ENCODE measurements around the gene RBM17.
"Not testable (repeated sequence)": the region's sequence is repeated elsewhere in the genome, so short reads cannot be mapped to it uniquely, and the experiment has no call there.

Gene RBM17

DNA sequence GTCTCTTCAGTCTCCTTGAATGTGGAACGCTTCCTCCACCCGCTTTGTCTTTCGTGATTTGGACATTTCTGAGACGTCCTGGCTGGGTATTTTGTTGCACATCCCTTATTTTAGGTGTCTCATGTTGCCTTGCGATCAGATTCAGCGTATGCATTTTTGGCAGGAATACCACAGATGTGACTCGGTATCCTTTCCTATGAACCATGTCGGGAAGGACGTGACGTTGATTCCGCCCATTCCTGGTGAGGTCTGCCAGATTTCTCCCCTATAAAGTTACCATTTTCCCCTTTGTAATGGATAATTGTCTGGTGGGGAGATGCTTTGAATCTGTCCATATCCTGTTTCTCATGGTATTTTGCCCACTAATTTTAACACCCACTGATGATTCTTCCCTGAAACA is 49.6 kb downstream of the RBM17 start:
- no peak for DNase-seq

DNA sequence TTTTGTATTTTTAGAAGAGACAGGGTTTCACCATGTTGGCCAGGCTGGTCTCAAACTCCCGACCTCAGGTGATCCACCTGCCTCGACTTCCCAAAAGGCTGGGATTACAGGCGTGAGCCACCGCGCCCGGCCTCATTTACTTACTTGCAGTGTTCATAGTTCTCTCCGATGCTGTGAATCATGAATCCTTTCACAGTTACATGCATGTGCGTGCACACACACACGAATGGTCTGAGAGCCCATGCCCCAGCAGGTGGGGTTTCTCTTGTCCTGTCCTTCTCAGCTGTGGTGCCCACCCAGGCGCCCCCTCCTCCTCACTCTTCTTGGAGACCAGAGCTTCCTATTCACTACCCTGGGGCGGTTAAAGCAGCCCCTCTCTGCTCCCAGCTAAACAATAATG is 50.6 kb downstream of the RBM17 start:
- DNase-seq: no peak

DNA sequence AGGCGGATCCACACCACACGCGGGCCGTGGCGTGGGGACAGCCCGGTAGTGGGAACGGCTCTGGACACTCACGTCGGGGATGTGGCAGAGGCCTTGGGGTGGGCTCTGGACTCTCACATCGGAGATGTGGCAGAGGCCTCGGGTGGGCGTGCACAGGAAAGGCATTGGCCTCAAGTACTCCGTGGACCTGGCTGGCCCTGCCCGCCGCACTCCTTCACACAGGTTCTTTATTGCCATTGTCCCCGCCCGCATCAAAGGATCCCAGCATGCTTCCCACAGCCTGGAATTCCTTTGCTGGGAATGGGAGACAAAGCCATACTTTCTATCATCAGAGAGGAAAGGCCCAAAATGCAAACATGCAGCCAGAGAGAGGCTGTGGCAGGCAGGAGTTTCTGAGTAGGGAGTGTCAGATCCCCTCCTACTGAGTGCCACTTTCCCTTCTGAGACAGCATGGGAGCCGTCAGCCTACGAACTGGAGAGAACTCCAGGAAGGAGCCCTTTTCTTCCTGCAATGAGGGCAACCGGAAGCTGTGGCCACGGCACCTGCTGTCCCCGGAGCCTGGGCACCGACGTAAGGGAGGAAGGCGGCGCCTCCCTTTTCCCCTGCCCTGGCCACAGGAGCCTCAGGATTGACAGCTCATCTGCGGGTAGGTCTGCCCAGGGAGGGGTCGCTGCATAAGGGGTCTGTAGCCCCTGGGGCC is 51.5 kb downstream of the RBM17 start:
- DNase-seq: no peak

DNA sequence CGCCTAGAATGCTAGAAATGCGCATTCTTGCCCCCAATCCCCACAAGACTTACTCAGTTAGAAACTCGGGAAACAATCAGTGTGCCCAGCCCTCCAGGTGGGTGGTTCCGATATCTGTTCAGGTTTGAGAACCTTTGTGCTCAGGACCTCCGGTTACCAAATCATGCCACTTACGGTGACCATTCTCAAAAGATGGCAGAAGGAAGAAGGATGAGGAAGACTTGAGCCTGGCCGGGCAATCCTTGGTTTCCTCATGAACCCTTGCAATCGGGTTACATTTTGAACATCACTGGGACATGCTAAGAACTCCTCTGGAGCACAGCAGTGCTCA is 52.1 kb downstream of the RBM17 start:
- DNase-seq: no peak

DNA sequence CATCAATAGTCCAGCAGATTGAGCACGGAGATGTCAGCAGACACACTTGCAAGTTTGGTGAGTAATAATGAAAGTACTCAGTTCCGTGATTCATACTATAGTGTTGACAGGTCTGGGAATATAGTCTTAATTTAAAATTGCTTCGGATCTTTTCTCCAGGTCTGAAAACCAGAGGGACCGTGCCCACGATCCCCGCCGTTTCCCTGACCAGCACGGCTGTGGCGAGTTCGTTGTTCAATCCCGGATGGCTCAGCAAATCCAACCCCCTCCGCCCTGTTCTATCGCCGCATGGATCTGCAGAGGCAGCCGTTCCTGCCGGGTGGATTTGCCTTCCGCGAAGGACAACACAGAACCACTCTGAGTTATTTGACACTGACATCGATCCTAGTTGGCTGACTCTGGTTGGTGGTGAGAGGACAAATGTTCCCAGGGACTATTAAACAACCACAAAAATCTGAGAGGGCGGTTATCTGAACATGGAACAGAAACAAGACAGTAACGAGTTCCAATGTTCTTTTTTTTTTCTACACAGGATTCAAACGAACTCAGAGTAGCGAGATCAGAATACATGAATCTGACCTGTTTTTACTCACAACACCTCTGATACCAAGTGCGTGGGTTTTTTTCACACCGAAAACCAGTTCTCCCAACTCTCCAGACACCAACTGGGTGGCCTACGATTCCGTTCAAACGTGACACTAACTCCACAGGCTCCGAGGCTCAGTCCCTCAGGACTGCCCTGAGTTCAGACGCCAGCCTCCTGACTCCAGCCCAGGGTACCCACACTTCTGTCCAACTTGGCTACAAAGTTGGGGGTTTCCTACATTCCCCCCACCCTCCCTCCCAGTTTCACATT is 52.7 kb downstream of the RBM17 start:
- DNase-seq: peak in 1 of 14 donors; percentile 10

DNA sequence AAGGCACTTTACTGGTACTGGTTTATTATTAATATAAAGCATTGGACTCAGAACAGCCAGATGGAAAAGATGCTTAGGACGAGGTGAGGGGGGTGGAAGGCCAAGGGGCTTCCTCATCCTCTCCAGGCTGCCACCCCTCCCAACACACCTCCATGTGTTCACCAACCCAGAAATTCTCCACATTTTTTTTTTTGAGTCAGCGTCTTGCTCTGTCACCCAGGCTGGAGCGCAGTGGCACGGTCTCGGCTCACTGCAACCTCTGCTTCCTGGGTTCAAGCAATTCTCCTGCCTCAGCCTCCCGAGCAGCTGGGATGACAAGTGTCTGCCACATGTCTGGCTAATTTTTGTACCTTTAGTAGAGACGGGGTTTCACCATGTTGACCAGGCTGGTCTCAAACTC is 53.4 kb downstream of the RBM17 start:
- not testable (repeated sequence) for DNase-seq

DNA sequence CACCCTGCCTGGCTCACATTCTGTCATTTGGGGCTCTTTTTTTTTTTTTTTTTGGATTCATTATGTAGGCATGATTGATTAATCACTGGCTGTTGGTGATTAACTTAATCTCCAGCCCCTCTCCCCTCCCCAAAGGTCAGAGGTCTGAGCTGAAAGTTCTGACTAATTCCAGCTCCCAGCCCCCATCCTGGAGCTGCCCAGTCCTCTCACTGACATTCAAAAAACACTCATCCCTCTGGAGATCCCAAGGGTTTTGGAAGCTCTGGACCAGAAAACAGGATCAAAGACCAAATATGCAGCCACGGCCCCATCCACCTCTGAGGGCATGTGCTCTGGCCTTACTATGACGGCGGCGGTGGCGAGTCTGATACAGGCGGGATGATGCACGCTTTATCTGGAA is 53.8 kb downstream of the RBM17 start:
- no peak for DNase-seq

DNA sequence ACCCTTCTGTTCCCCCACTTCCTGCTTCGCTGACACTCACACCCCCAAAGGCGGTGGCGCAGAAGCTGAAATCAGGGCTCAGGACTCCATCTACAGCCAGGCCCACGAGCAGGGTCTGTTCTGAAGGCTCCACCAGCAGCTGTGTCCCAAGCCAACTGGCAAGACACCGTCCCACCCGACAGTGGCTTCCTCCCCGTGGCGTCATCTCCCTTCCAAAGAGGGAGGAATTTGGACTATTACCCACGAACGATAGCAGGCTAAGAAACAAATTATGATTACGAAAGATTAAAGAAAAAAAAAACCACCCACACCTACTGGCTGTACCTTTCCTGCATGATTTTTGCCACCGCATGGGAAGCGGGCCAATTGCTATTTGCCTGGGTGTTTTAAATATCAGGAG is 54.3 kb downstream of the RBM17 start:
- no peak for DNase-seq

DNA sequence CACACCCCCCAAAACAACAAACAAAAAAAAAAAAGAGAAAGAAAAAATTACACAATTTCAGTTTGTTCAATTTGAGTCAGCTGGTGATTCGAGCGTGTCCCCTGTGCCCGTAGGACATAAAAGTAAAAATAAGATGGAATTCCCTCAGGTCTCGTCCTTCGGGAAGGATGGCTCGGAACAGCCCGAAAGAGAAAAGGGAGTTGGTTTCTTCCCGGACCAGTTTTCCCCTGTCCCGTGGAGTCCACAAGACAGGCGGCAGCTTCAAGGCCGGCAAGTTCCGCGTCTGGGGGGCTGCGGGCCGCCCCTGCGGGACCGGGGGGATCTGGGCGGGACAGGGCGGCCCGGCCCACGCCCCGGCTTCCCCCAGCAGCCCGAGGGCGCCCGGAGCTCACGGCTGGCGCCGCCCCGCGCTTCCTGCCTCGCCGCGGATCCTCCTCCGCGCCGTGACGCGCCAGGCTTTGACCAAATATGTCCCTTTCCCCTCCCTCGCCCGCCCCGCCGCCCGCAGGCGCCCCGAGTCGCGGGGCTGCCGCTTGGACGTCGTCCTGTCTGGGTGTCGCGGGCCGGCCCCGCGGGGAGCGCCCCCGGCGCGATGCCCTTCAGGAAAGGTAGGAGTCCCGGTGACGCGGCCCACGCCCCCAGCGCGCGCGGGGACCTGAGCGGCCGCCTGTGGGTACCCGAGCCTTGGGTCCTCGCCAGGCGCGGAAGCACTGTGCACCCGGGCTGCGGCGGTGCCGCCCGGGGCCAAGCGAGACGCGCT is 55.8 kb downstream of the RBM17 start:
- DNase-seq: peak in 13 of 14 donors; percentile 34 to 79 (median 63)

DNA sequence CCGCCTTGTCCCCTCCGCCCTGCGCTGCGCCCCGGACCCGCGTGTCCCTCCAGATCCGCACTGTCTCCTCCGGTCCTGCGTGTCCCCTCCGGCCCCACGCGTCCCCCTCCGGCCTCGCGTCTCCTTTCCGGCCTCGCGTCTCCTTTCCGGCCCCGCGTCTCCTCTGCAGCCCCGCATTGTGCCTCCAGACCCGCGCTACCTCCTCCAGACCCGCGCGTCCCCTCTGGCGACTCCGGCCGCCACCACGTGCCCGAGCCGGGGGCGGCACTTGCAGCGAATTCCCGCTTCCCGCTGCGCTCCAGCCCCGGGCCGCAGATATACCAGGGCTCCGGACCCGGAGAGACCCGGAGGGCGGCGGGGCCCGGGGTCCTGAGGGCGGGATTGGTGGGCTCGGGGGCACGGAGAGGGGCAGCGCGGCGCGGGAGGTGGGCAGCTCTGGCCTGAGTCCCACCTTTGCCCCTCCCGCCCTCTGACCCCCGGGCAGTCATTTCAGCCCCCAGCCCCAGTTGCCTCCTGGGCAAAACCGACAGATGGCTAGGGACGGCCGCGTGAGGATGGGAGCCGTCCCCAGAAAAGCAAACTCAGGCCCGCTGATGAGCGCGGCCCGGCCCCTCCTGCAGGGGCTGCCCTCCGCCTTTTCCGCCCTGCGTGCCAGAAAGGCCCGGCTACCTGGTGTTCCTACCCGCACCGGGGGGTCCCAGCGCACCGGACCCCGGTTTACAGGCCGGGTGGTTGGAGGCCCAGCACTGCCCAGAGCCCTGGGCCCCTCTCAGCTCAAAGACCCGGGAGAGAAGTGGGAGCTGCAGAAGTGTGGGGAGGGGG is 56.5 kb downstream of the RBM17 start:
- peak in 3 of 14 donors; percentile 42 to 60 (median 46) for DNase-seq

DNA sequence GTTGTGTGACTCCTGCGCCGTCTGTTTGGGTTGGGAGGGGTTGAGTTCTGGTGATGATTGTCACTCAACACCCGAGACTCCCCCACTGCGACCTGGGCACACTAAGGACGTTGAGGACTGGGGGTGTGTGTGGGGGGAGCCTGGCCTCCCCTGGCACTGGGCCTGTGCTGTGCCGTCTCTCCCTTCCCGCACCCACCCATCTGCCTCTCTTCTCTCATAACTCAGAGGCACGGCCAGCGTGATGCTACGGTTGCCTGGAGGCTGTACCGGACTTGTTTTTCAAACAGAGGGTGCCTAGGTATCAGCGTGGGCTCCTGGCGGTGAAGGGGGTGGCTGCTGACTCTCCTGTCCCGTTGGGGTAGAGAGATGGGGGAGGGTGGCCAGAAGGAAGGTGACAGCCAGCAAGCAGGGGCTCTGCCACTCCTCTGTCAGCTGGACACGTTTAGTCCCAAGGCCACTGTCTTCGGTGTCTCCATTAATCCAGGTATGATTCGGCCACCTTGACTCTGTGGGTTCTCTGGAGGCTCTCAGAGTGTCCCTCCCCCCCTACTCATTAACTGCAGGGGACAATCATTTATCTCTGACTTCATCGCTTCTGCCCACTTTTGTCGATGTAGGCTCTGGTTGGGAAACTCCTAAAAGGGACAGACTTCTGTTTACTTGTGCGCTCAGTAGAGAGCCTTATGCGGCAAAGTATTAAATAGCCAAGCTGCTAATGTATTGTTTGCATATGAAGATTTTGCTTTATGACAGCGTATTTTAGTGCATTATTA is 57.4 kb downstream of the RBM17 start:
- peak in 1 of 14 donors; percentile 44 for DNase-seq

DNA sequence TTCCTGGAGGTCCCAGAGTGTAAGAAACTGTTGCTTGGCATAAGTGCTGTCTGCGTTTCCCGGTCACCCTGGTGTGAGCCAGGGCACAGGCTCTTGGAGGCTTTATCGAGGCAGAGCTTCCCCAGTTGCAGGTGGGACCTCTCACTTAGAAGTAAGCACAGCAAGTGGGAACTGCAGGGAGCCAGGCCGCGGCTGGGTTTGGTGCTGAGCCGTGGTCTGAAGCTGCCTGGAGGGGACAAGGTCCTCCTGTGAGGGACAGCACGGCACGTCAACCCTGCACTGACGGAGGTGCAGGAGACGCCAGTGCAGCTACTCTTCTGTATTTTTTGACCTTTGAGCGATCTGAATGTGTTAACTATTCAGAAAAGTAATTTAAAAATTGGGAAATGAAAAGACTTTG is 58.1 kb downstream of the RBM17 start:
- DNase-seq: no peak

DNA sequence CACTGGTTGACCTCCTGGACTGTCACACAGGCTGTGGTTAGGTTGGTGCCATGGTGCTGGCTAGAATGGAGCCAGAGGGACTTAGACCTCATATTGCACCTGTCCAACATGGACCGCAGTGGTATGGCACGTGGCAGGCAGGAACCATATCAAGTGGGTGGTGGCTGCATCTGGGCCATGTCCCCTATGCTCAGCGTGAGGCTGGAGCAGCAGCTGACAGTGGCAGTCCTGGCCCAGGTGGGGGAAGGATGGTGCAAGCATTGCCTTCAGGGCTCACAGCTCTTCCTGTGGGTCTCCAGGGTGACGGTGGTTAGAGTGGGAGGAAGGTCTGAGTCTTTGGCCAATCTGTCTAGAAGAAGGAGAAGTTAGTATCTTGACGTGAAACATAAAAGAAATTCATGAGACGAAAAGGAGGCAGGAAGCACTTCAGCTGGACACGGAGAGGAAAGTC is 59.4 kb downstream of the RBM17 start:
- DNase-seq: peak in 1 of 14 donors; percentile 35

DNA sequence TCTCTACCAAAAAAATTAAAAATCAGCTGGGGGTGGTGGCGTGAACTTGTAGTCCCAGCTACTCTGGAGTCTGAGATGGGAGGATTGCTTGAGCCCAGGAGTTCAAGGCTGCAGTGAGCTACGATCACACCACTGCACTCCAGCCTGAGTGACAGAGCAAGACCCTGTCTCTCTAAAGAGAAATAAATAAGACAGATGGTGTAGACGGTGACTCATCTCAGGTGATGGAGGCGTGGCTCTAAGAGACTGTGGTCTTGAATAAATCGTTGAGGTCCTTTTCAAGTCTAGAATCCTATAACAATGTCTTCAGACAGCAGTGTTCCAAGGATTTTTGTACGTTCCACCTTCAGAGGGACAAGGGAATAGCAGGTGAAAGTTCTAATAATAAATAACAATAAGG is 60.1 kb downstream of the RBM17 start:
- no peak for DNase-seq

DNA sequence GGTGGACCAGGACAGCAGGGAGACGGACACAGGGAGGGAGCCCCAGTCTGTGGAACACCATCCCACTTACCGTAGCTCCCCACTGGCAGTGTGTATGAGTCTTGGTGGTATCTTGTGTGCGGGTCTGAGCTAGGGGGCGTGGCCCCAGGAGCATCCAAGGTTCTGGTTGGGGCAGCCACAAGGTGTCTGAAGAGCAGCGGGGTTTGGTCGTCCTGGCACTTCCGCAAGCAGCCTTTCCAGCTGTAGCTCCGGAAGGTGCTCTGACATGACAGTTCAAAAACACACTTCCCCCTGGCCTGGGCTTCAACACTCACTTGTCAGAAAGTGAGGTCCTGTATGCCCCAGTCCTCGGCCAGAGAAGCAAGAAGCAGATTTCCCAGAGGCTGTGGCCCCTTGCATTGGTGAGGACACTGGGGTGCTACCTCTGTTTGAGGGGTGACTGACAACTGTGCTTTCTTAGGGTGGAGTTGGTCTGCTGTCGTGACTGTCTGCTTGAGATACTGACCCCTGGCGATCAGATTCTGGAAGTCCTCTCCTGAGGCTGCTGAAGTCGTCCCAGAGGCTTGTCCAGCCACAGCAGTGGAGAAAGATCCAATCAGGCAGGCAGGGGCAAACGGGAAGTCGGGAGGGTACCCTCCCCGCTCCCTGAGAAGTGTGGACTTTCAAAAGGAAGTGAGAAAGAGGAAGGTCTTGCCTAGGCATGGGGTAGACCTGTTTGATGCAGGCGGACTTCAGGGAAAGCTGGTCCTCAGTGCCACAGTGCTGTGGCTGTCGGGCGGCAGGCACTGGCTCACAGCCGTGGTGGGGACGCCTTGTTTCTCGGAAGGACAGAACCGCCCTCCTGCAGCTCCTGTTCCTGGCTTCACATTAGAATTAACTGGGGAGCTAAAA is 62.5 kb downstream of the RBM17 start:
- peak in 13 of 14 donors; percentile 8 to 79 (median 60) for DNase-seq

DNA sequence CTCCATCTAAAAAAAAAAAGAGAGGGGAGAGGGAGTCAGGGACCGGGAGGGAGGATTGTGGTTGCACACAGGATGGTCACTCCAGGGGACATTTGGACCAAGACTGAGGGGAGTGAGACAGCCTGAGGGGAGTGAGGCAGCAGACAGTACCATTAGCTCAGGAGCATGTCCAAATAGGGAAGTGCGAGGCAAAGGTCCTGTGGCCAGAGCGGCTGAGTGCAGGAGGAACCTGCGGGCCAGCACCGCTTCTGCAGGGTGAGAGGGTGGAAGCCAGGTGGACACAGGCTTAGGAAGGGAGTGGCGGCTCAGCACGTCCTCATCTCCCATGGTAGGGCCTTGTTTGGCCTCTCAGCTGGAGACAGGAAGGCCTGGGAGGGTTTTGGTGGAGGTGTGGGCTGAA is 65.0 kb downstream of the RBM17 start:
- DNase-seq: no peak

DNA sequence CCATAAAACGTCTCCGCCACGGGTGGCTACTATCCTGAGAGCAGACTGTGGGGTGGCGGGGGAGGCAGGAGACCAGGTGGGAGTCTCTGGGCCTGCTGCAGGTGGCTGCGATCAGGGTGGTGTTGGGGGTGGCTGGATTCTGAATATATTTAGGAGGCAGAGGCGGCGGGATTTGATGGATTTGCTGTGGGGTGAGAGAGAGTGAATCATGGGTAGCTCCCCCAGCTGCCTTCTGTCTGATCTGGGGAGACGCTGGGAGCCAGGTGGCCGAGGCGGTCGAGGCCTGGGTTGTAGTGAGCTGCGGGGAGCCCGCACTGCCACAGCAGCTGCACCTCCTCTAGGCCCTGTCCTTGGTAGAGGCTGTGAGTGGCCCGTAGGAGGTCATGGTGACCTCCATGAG is 65.7 kb downstream of the RBM17 start:
- DNase-seq: no peak

DNA sequence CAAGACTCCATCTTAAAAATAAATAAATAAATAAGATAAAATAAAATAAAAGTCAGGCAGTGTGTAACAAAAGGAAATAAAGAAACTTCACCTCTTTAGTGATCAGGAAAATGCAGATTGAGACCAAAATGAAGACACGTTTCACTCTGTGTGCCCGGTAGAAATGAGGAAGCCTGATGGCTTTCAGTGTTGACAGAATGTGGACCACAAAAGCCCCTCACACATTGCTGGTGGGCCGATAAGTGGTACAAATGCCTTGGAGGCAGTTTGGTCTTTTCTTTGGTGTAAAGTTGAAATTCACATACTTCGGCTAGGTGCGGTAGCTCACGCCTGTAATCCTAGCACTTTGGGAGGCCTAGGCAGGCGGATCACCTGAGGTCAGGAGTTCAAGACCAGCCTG is 69.4 kb downstream of the RBM17 start:
- no peak for DNase-seq

DNA sequence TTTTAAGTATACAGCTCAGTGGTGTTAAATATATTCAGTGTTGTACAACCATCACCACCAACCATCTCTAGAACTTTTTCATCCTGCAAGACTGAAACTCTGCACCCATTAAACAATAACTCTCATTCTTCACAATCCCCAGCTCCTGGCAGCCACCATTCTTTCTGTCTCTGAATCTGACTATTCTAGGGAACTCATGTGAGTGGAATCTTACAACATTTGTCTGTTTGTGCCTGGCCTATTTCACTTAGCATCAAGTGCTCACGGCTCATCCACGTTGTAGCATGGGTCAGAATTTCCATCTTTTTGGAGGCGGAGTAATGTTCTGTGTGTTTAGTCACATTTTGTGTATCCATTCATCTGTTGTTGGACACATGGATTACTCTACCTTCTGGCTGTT is 73.1 kb downstream of the RBM17 start:
- peak in 2 of 14 donors; percentile 20 to 35 for DNase-seq

DNA sequence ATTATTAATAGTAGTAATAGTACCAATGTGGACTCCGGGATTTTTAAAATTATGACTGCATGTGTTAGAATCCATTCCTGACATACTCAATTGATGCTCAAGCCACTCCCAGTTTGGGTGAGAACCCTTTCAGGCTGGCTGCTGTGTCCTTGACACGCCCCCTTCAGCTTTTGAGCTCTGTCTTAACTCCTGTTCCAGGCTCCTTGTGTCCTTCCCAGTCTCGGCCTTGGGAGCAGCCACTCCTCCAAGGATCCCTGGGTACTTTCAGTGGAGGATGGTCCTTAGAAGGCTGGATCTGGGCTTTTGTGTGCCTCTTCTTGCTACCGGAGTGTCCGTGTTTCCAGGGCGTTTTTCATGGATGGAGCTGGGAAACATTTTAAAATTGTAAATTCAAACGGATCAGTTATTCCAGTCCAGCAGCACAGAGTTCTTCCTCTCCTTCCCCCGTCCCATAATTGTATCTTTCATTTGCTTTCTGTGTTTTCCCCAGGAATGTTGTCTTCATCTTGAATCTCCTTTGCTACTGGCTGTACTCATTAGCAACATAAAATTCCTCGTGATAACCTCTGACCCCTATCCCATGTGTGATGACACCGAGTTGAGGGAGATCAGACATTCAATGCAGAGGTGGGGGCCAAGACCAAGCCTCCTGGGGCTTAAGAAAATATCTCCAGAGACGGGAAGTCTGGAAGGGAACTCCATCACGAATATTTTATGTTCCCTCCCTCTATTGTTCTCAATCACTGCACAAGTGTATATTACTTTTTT is 73.9 kb downstream of the RBM17 start:
- no peak for DNase-seq
